Activated T-helper 9 cell treated with anti-CD3 and anti-CD28 coated beads, Interleukin-2, amount 50 U/mL, for 16 hours (primary cell): ENCODE measurements around the gene RAD51B.

Experiments used
- DNase-seq: peaks from one replicate; pipeline ENCODE4 v3.0.0-alpha.2; 2020; ENCODE audit warnings: low read depth

The RAD51B gene

DNA sequence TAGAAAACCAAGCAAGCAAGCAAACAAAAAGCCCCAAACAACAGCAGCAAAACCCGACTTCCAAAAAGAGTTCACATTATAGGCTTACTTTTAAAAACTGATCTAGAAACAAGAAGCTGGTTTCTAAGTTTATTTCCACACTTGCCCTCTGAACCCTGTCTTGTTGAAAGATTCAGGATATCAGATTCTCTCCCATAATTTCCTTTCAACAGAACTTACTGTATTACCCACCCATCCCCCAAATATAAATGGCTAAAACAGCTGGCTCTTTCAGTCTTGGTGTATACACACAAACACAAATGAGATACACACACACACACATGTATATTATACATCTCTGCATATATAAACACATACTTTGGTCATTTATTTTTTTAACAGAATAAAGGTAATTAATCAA is 512.4 kb downstream of the RAD51B start:
- DNase-seq, result no peak

DNA sequence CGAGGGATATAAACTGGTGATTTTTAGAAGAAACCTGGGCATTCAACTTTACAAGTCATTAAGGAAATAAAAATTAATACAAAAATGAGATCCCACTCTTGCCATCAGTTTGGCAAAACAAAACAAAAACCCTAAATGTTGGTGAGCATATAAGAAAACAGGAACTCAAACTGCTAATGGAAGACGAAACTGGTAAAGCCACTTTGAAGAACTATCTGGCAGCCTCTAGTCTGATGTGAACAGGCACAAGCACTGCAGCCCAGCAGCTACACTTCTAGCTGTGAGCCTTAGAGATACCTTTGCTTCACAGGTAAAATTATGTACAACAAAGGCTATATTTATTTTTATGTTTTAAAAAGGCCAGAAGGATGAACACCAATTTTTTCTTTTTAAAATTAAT is 513.7 kb downstream of the RAD51B start:
- no peak for DNase-seq

DNA sequence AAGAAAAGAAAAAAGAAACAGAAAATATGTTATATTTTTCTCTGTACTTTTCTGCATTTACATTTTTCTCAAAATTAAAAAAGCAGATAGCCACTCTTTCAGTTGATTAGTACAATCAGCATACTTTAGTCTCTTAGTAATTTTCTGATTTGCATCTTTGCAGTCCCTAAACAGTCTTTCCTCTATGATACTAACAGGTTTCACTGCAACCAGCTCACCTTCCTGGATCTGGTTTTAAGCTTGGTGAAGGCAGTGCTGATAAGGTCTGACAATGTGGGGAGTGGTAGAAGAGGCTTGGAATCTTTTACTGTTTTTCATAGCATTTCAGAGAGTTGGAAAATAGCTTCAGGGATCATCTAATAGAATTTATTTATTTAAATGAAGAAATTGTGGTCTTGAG is 515.7 kb downstream of the RAD51B start:
- no peak for DNase-seq

DNA sequence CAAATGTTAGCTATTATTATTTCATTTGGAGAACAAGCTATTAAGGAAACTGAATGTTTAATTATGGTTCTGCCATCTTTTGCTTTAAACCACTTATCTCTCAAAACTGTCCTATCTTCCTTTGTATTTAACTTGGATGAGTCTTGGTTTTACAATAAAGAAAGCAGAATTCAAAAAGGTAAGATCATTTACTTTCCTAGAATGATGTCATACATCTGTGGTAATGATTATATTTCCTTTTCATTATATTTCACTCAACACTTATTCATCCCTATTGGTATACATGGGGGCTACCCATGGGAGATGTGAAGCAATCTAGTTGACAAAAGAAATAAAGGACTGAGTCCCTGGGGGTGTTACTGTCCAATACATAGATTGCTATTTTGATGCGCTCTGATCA is 516.6 kb downstream of the RAD51B start:
- no peak for DNase-seq

DNA sequence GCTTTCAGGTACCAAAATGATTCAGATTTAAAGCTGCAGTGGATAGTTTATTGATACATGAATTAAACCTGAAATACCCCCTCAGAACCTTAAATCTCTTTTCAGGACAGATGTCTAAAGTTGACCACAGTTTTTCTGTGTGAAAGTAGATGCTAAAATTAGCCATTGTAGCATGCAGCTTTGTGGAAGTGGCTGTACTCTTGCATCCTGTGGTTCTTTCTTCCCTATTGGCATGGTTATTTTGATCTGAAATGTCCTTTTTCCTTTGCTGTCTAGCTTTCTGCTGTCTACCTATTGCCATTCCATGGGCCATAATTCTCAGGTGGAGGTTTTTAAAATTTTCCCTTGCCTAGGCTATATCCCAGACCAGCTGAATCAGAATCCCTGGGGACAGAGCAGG is 517.7 kb downstream of the RAD51B start:
- no peak for DNase-seq

DNA sequence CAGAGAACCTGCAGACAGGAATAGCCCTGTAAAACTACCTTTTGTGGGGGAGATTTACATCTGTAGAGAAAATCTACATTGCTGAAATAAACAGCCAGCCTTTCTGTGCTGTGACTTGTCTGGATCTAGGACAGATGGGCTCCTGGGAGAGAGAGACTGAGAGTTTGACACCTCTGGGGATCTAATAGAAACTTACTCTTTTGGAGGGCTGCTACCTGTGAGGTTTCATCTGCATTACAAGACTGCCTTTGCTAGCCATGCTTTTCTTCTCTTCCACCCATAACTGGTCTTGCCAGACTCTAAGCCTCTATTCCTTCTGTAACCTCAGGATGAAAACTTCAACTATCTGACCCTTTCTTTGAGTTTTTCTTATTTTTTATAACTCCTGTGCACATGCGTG is 520.7 kb downstream of the RAD51B start:
- DNase-seq, result no peak

DNA sequence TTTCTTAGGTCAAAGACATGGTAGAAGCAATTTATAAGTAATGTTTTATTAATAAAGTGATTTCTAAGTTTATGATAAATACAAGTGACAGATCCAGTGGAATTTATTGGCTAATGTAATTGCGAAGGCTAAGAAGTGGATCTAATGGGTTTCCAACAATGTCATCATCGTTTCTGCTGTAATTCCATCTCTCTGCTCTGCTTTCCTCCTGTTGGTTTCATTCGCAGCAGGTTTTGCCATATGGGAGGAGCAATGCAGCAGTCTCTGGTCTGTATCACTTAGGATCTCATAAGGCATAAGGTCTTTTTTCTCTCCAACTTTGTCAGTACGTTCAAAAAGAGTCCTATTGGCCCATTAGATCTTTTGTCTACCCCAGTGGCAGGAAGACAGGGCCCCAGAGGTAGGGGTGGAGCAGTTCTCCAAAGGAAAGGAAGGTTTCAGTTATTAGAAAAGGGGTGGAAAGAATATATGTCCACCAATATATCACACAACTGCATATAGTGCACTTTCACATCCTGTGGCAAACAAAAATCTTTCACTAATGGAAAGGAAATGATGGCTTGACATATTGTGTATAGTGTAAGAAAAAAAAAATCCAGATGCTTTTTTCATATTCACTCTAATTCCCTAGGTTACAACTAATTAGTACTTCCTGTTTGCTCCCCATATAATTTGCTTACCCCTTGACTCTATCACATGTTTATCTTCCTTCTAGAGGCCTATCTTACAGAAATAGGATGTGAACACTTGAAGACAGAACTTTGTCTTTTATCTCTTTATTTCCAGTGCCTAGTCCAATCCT is 522.0 kb downstream of the RAD51B start:
- DNase-seq, result no peak

DNA sequence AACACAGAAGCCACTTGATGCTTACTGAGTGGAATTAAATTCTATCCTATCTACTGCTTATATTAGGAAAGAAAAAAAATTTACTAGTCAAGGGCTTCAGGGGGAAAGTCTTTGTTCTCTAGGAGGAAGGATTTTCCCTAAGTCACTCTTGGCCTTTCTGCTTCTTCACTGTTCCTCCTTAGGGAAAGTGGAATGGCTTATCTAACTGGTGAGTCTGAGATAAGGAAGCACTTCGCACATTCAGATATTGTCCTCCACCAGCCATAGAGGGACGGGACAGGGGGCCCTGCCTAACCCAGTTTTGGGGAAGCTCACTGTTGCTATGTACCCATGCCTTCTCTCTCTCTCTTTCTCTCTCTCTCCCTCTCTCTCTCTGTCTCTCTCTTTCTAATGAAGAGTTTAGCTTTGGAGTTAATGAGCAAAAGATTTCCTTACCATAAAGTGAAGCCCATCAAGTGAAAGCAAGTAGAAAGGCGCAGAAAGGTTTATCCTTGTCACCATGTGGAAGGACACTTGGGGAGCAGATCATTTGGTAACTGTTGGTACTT is 522.7 kb downstream of the RAD51B start:
- no peak for DNase-seq

DNA sequence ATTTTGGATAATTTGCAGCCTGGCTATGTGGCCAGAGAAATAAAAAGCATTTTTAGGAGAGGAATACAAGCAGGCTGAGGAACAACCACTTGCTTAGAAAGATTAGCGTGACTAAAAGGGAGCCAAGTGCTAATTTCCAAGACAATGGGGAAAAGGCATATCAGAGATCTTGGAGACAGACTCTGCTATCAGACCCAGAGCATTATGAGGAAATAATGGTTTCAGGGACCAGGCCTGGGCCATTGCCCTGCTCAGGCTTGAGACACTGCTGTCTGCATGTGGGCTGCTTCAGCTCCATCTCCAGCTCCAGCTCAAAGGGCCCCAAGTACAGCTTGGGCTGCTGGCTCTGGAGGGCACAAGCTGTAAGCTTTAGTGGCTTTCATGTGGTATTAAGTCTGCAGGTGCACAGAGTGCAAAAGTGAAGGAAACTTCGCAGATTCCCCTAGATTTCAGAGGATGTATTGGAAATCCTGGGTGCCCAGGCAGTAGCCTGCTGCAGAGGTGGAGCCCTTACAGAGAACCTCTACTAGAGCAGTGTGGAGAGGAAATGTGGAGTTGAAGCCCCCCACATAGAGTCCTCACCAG is 524.0 kb downstream of the RAD51B start:
- no peak for DNase-seq

DNA sequence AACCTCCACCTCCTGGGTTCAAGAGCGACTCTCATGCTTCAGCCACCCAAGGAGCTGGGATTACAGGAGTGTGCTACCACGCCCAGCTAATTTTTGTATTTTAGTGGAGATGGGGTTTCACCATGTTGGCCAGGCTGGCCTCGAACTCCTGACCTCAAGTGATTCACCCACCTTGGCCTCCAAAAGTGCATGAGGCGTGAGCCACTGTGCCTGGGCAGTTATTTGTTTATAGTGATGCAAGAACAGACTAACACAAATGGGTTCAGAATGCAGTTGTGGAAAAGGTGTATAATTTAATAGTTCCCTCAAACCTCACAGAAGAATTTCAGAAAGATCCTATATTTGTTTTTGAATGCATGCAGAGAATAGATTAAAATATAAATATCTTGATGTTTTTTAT is 526.2 kb downstream of the RAD51B start:
- no peak for DNase-seq

DNA sequence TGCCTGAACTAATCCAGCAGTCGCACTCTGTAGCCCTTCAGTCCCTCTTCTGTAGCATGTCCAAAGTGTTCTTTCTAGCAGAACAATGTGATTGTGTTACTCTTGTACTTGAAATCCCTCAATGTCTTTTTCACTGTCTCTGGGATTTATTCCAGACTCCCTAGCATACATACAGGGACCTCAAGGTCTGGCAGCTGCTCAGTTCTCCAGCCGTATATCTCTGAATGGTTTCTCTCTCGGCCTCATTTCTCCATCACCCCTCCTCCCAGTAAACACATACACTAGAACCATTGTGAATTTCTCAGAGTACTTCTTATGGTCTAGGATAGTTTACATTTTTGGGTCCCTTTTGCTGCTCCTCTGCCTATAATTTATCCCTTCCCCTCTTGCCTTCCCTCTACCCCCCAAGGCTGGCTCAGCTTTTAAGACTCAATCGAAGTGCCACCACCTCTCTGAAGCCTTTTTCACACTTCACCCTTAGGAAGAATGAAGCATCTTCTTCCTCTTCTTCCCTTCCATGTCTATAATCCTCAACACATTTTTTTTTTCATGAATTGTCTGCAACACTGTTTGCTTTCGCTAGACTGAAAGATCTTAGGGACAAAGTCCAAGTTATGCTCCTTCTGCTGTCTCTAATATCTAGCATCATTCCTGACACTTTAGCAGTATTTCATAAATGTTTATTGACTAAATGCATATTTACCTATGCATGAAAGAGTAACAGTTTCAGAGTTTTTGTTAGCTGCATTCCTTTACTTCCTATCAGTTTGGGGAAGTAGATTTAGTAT is 527.2 kb downstream of the RAD51B start:
- DNase-seq, result no peak

DNA sequence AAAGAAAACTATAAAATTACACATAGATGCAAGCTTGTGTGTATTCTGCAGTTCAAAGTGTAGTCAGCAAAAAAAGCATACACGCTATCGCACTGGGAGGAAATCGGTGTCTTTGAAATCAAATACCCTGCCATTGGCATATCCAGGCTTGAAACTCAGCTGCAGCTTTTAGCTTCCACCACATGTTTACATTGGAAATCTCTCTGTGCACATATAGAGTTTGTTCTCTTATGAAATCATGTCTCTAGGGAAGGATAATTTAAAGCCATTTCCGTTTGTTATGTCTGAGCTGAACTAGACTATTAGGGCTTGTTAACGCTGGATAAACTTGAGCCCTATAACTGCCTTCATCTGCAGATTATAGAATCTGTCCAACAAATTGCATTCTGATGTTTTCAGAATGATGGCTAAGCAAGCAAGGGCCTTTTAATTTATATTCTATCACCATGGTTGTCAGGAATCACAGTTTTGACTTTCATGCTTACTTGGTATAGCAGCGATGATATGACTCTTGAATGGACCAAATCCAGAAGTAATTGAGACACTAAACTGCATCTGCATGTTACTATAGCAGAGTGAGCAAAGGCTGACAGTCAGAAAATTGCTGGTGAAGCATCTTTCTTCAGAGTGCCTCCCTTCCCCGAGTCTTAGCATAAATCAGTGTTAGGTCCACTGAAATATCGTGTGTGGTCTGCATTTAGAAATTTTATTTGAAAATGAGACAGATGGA is 530.5 kb downstream of the RAD51B start:
- DNase-seq, result no peak

DNA sequence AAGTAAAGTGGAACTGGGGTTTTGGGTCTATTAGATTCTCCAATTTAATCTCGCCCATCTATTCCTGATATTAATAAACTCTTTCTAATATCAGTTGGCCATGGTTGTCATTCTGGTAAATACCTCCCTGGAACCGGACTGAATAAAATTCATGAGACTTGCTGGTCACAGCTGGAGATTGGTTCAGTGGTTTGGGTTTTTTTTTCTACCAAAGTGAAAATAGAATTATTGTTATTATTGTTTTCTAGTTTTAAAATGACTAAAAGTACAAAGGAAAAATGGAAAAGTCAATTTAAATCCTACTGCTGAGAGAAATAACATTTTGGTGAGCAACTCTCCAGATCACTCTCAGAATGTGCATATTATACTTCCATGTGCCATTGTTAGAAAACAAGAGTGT is 535.8 kb downstream of the RAD51B start:
- DNase-seq, result no peak

DNA sequence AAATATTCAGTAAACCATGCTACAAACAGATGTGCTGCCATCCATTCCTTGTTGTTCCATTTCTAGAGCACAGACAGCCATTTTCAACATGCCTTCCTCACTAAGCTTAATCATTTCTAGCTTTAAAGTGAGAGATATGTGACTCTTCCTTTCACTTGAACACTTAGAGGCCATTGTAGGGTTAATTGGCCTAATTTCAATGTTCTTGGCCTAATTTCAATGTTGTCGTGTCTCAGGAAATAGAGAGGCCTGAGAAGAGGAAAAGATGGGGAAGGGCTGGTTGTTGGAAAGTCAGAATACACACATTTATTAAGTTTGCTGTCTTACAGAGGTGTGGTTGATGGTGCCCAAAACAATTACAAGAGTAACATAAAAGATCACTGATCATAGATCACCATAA is 538.2 kb downstream of the RAD51B start:
- DNase-seq, result no peak

DNA sequence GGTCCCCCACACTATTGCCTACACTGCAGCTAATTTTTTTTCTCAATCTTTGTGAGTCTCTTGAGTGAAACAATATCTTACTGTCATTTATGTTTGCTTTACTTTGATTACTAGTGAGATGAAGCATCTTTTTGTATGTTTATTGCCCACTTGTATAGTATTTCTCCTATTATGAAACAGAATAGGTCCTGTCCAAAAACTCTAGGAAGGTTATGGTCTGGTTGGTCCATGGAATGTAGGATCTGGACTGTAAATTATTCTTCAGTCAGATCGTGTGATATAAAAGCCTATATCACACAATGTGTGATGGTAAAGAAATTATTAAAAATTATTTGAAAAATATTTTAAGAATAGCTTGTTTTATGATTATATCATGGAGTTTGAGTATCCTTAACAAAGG is 538.9 kb downstream of the RAD51B start:
- DNase-seq, result no peak

DNA sequence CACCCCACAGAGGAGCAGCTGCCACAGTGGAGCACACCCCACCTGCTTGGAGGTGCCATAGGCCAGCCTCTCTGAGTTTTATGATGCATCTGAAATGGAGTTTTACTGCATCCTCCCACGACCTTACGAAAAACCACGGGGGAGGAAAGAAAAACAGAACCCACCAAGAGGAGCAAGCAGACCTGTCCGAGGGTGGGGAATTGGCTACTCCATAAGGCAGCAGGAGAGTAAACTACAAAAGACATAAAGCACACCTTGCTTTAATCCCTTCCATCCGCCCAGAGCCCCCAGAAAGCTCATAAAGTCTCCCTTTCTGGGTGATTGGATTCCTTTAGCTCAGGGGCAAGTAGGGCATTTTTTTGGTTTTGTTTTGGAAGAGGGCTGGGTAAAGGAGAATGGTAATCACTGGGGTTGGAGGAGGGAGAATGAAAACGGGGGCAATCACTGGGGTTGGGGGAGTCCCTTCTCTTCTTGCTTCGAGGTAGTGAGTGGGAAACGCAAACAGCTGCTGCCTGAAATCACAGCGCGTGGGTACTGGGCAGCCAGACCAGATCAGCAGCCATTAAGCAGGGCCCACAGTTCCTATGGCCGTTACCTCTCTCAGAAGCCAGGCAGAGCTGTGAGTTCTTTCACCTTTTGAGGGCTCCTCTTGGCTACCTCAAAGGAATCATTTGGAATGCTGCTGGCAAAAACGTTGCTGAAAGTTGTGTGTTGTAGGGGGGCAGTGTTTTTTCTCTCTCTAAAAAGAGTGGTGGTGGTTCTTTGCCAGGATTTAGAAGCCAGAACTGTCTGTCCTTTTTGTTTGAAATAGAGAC is 539.6 kb downstream of the RAD51B start:
- no peak for DNase-seq

DNA sequence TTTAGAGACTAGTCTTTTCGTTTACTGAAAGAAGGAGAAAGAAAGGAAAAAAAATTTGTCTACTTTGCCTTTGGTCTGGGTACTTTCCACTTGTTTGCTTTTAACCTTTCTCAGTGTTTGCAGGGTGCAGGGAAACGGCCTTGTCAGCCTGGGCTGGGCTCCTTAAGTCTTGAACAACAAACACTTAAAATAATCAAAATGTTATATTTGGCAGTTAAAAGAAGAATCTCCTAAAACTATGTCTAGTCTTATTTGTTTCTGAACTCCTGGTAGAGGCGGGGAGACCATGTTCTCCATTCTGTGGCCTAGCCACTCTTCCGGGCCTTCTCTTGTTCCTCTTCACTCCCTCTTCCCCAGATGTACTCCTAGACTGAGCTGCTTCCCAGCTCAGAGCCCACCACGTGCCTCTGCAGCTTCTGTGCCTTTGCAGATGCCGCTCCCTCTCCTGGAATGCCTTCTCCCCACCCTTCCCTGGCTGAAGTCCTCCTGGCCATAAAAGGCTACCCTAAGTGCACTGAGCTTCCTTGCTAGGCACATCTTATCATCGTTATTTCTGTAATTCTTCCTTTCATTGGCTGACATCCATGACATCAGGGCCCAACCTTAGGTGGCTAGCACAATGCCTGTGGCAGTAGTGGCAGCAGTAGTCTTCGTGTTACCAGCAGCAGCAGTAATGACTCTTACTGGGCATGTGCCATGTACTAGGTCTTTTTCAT is 540.4 kb downstream of the RAD51B start:
- DNase-seq, result no peak

DNA sequence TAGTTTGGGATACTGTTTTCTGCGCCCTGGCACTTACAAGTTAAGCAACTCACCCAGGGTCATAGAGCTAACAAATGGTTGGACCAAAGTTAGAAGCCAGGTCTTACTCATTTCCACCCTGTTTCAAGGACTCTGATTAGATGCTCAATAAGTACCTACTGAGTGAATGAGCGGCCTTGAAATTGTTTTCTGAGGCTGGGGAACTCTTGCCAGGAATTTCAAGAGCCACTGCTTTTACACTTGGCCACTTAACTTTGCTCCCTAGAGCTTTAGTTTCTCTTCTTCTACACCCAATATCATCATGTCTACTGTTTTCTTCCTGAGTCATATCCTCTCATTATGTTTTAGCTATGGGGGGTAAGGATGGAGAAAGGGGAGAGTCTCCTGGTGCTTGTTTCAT is 541.7 kb downstream of the RAD51B start:
- DNase-seq, result no peak

DNA sequence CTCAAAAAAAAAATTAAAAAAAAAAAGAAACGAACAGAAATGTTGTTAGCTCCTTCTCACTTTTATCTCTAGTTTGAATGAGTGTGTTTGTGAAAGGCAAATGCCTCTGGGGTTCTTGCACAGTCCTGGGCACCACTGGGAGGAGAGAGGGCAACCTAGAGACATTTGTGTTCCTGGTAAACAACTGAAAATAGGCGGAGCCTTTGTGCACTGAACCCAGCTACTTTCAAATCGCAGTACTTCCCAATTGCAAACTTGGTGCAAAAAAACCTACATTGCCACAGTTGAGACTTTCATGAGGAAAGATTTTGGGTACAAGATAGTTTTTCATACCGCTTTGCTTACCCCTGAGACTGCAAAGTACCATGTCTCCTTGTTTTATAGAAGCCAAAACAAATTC is 543.3 kb downstream of the RAD51B start:
- no peak for DNase-seq

DNA sequence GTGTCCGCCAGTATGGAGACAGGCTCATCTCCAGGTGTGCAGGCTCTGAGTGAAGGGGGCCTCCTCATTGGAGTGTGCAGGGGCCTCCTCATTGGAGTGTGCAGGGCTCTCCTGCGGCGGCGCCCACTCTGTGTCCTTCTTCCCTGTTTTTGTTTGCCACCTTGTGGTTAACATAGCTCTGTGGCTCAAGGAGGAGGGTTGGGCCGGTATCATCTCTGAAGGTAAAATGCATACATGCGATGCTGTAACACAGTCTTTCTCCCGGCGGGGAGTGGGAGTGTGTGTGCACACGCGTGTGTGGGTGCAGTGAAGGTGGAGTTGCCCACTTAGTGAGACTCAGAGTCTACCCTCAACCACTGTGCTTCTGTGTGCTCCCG is 543.9 kb downstream of the RAD51B start:
- no peak for DNase-seq
